Calu3 (cell line): ENCODE data around the gene GALNS. TPM values are rescaled to one million over a fixed set of nuclear protein-coding genes. Genes with fewer than 3 reads are reported as not detected.
A peak's percentile ranks its signal among the peaks of the same experiment; 100 is the strongest.

Experiments
- BruUV-seq: library from RNA; stranded (reverse); fragments of 400-500 nt; replicated peaks from 2 replicates; lab custom pipeline; 2021; lab: Mats Ljungman, UMichigan
- CTCF ChIA-PET: fragments of 300-600 bp; sonication (Branson Sonifier 250); formaldehyde crosslinking; loops from one replicate; lab custom pipeline; 2022; ENCODE audit warnings: antibody characterized with exemption; lab: Charles Lee
- DNase-seq: peaks from one replicate; pipeline ENCODE4 v3.0.0; 2022
- H3K27ac Mint-ChIP-seq: one replicate; pipeline ENCODE4 v1.8.0; 2022; ENCODE audit warnings: mixed read lengths; ENCODE audit not compliant: unreplicated experiment
- H3K27me3 Mint-ChIP-seq: one replicate; pipeline ENCODE4 v1.8.0; 2022; ENCODE audit warnings: mixed read lengths; ENCODE audit not compliant: unreplicated experiment
- H3K36me3 Mint-ChIP-seq: one replicate; pipeline ENCODE4 v1.8.0; 2022; ENCODE audit warnings: mild to moderate bottlenecking, moderate library complexity, mixed read lengths; ENCODE audit not compliant: insufficient read depth, unreplicated experiment
- H3K4me1 Mint-ChIP-seq: one replicate; pipeline ENCODE4 v1.8.0; 2022; ENCODE audit warnings: mild to moderate bottlenecking, low read depth, mixed read lengths; ENCODE audit not compliant: unreplicated experiment
- H3K4me3 Mint-ChIP-seq: one replicate; pipeline ENCODE4 v1.8.0; 2022; ENCODE audit warnings: mild to moderate bottlenecking, low read depth, moderate library complexity, mixed read lengths; ENCODE audit not compliant: unreplicated experiment
- H3K9me3 Mint-ChIP-seq: one replicate; pipeline ENCODE4 v1.8.0; 2022; ENCODE audit warnings: low read depth, mixed read lengths; ENCODE audit not compliant: unreplicated experiment
- intact Hi-C: fragments of 100-400 bp; cut with micrococcal nuclease; formaldehyde crosslinking; loops from one replicate; pipeline ENCODE4 v1.10.0; 2022; ENCODE audit not compliant: unreplicated experiment
- total RNA-seq: library from RNA; stranded (reverse); gene quantifications from 2 replicates; pipeline ENCODE4 v1.2.3, GENCODE V29; 2022
- TF ChIP-seq, protein P1 (sequence below): fragments of 200-600 bp; IDR thresholded peaks from one replicate; pipeline ENCODE4 v1.8.0; 2022; ENCODE audit warnings: antibody characterized with exemption; ENCODE audit not compliant: unreplicated experiment

GALNS gene
- total RNA-seq, 1 experiment from 2014 or later = 50.4 TPM

DNA sequence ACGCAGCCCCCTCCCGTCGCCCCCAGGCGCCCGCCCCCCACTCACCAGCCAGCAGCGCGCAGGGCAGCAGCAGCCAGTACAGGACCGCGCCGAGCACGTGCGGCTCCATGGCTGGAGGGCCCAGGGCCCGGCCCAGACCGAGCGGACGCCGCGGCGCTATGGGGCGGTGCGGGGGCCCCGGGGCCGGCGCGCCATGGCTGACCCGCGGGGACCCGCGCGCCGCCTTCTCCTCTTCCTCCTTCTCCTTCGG is 72.0 kb downstream of the GALNS start:
- Mint-ChIP-seq H3K27me3 (no peaks in the 10 kb centered on the region), H3K27ac (no peak overlapping the region), H3K4me1 (peaks cover 42% of the 10 kb centered on the region), H3K9me3 (no peaks in the 10 kb centered on the region), H3K4me3 (peak overlapping the region; percentile 75), H3K36me3 (peaks cover 36% of the 10 kb centered on the region)
- CTCF ChIA-PET = interaction anchor here (1.0 to 4.7 kb wide), 7 partner anchors 10 to 48 kb away, joined by 3 to 39 read pairs (median 4); partner anchors contain the start of gene APRT
- DNase-seq = no peak
- no TSS peak for BruUV-seq
- intact Hi-C loops = loop anchor here (2.0 kb wide), 1 partner anchor 40 kb away; no protein-coding TSS in a partner anchor
- TF ChIP-seq, protein P1, sequence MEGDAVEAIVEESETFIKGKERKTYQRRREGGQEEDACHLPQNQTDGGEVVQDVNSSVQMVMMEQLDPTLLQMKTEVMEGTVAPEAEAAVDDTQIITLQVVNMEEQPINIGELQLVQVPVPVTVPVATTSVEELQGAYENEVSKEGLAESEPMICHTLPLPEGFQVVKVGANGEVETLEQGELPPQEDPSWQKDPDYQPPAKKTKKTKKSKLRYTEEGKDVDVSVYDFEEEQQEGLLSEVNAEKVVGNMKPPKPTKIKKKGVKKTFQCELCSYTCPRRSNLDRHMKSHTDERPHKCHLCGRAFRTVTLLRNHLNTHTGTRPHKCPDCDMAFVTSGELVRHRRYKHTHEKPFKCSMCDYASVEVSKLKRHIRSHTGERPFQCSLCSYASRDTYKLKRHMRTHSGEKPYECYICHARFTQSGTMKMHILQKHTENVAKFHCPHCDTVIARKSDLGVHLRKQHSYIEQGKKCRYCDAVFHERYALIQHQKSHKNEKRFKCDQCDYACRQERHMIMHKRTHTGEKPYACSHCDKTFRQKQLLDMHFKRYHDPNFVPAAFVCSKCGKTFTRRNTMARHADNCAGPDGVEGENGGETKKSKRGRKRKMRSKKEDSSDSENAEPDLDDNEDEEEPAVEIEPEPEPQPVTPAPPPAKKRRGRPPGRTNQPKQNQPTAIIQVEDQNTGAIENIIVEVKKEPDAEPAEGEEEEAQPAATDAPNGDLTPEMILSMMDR = no peak

DNA sequence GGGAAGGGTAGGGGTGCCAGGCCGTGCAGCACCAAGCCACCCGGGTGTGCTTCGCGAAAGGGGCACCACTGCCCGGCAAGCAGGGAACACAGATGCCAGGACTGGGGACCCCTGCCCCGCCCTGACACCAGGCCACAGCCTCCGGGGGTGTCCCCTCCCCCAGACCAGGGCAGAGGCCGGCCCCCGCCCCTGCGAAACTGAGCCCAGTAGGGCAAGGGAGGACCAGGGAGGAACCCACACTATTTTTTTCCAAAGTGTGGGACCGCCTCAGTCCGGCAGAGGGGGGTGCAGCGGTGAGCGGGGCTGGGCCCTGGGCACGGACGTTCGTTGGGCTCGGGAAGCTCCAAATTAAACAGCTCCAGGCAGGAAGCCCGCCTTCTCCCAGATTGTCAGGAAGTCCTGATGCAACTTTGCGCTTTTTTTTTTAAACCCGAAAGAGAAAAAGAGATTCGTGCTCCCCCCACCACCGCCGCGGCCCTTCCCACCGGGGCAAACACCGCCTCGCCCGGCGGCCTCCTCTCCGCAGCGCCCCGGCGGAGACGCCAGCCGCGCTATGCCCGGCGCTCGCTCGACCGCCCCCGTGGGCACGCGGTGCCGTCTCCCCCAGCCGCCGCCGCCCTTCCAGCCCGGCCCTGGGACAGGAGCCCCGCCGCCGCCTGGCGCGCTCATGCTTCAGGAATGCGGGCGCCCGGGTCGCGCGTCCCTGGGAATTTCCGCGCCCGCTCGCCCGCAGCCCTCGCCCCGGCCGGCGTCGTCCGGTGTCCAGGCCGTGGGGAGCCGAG is 72.5 kb downstream of the GALNS start:
- TF ChIP-seq, protein P1 = peak; percentile 82
- no TSS peak for BruUV-seq
- H3K27me3 Mint-ChIP-seq = no peaks in the 10 kb centered on the region
- CTCF ChIA-PET = interaction anchor here (0.8 to 4.7 kb wide), 9 partner anchors 10 to 48 kb away, joined by 3 to 39 read pairs (median 4); partner anchors contain the start of gene APRT
- peak; percentile 84 for DNase-seq
- H3K4me1 Mint-ChIP-seq = peaks cover 44% of the 10 kb centered on the region
- H3K36me3 Mint-ChIP-seq = peaks cover 40% of the 10 kb centered on the region
- H3K4me3 Mint-ChIP-seq = peak overlapping the region; percentile 75
- peak overlapping the region; percentile 26 for H3K27ac Mint-ChIP-seq
- no peaks in the 10 kb centered on the region for H3K9me3 Mint-ChIP-seq
- intact Hi-C loops = loop anchor here (2.0 kb wide), 1 partner anchor 39 kb away; no protein-coding TSS in a partner anchor

DNA sequence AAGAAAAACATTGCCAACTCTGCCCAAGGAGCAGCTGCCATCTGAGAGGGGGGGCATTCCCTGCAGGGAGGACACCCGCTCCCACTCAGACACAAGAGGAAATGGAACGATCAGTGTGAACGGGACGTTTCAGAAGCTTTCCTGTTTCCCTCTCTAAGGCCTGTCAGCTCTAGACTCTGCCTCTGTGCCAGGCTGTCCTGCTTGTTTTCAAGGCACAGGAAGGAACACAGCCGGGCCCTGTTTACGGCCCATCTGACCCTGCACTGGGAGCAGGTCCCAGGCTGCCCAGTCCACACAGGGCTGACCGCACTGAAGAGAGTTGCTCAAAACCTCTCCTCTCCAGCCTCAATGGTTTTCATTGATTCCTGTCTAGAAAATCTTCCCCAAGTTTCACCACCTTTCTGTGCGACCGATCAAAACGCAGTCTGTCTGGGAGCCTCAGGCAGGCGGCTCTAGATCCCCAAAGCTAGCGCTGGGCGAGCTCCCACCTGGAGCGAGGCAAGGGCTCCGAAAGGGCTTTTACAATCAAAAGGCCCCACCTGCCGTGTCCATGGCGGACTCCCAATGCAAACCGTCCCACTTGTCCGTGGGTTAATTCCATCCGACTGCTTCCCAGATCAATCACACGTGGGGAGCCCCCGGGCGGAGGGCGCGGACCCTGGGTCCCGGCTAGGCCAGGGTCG is 73.2 kb downstream of the GALNS start:
- H3K36me3 Mint-ChIP-seq = peaks cover 40% of the 10 kb centered on the region
- H3K4me1 Mint-ChIP-seq = peaks cover 44% of the 10 kb centered on the region
- H3K9me3 Mint-ChIP-seq = no peaks in the 10 kb centered on the region
- TF ChIP-seq, protein P1 = no peak
- no peak for DNase-seq
- H3K27ac Mint-ChIP-seq = peak overlapping the region; percentile 35
- H3K4me3 Mint-ChIP-seq = peak overlapping the region; percentile 75
- TSS peak; percentile 54 for BruUV-seq
- CTCF ChIA-PET = interaction anchor here (0.8 to 4.7 kb wide), 11 partner anchors 11 to 47 kb away, joined by 3 to 39 read pairs (median 4); partner anchors contain the start of gene APRT
- no peaks in the 10 kb centered on the region for H3K27me3 Mint-ChIP-seq
- intact Hi-C loops = loop anchor here (2.0 kb wide), 1 partner anchor 39 kb away; no protein-coding TSS in a partner anchor

DNA sequence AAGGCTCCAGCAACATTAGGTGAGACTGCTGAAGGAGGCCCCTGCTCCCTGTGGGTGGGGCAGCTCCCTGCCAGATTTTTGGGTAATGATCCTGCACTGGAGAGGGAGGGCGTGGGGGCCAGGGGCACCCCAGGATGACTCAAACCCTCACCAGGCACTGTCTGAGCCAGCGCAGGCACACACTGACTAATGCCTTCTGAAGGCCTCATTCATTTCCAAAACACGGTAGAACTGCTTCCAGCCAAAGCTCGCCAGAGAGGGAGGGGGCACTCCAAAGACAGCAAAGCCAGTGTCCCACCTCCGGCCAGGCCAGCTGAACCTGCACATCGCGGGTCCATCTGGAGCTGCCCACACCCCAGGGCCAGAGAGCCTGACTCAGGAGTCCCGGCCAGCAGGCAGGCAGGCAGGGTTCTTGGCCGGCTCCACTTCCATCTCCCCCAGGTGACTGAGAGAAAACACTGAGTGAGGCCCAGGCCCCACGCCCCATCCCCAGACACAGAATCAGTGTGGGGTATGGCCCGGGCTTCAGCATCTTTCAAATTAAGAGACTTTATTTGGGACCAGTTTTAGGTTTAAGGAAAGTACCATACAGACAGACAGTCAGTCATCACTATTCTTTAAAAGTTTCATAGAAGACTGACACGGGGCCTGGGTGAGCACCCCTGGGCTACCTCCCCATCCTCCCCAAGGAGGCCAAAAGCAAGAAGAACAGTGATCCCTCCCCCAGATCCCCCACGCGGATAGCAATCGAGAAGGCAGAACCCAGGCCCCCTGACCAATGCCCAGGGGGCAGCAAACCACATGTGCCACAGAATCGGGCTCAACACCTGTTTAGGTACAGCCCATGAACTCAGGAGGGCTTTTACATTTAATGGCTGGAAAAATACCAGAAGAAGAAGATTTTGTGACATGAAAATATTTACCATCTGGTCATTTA is 74.0 kb downstream of the GALNS start:
- H3K27me3 Mint-ChIP-seq = no peaks in the 10 kb centered on the region
- peak overlapping the region; percentile 75 for H3K4me3 Mint-ChIP-seq
- no peaks in the 10 kb centered on the region for H3K9me3 Mint-ChIP-seq
- intact Hi-C loops = no loop called here
- CTCF ChIA-PET = interaction anchor here (0.9 to 4.7 kb wide), 8 partner anchors 12 to 46 kb away, joined by 3 to 39 read pairs (median 6); partner anchors contain the start of gene APRT
- no peak for DNase-seq
- H3K36me3 Mint-ChIP-seq = peaks cover 40% of the 10 kb centered on the region
- no TSS peak for BruUV-seq
- H3K27ac Mint-ChIP-seq = peak overlapping the region; percentile 35
- H3K4me1 Mint-ChIP-seq = peaks cover 44% of the 10 kb centered on the region
- TF ChIP-seq, protein P1 = no peak
